GM18519 (cell line): ENCODE data around the gene SSNA1.

Experiments
- ATAC-seq: cut with Tn5 transposase; IDR thresholded peaks from one replicate; pipeline ENCODE4 v1.9.1; 2021; ENCODE audit warnings: mild to moderate bottlenecking, moderate library complexity; ENCODE audit not compliant: unreplicated experiment, low FRiP score

Gene SSNA1

DNA sequence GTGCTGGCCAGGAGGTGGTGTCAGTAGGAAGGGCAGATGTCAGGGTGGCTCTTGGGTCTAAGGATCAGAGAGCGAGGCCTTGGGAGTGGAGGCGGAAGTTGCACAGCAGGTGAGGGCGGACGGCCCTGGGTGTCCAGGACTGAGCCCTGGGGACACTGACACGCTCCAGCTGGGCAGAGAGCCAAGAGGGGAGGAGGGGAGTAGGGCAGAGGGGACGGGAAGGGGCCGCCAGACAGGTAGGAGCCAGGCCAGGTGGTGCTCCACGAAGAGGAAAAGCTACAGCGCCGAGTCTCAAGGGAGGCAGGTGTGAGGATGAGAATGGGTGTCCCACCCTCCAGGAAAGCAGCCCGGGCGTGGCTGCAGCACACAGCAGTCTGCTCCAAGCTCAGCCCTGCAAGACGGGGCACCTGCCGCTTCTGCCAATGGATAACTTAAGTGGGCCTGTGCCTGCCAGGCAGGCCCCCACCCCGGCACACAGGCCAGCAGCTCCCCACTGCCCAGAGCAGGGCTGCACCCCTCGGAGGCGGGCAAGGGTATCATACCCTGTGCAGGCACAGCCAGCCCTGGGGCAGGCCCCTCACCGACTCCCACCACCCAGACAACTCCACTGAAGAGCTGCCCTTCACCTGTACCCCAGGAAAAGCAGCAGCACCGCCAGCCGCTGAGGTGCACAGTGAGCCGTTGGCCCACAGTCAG, 7.2 kb downstream of the SSNA1 start:
- no peak for ATAC-seq

DNA sequence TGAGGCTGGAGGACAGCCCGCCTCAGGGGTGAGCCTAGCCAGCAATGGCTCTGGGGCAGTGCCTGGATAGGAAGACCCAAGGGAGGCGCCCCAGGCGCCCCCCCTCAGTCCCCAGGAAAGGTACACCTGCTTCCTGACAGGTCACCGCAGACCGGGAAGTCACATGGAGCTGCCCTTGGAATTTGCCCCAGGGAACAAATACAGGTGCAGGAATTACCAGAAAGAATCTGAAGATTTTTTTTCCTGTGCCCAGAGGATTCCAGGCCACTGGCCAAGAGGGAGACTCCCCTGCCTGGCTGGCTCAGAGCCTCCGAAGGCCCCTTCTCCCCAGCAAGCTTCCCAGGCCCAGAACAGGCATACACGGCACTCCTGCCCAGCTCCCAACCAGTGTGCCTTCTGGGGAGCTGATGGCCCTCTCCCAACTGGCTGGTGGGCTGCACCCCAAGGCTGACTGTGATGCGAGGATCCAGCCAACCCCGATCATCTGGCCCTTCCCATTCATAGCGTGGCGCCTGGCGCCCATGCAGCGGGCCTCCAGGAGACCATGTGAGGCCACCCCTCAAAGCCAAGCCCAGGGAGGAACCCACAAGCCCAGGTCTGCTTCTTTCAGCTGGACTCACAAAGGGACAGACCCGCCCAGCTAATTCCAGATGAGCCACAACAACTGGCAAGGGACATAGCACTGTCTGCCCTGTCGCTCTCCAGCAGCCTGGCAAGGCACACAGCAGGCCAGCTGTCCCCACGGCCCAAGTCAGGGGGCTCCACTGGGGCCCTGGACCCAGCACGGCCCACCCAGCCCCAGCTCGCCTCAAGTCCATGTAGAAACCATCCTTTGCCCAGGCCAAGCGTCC, 9.8 kb downstream of the SSNA1 start:
- ATAC-seq: no peak

DNA sequence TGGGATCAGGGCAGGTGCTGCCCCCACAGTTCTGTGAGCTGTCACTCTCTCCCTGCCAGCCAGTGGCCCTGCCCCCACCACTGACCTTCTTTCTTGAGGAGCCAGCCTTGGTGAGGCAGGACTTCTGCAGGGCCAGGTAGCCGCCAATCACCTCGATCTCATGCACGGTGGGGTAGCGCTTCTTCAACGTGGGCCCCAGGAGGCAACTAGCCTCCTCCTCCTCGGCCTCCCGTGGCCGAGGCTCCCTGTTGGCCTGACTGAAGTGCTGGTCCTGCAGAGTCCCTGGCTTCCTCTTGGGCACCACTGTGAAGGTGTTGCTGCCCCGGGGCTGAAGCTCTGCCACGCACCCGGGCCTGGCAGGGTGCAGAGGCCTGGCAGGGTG, 10.4 kb downstream of the SSNA1 start:
- ATAC-seq: no peak

DNA sequence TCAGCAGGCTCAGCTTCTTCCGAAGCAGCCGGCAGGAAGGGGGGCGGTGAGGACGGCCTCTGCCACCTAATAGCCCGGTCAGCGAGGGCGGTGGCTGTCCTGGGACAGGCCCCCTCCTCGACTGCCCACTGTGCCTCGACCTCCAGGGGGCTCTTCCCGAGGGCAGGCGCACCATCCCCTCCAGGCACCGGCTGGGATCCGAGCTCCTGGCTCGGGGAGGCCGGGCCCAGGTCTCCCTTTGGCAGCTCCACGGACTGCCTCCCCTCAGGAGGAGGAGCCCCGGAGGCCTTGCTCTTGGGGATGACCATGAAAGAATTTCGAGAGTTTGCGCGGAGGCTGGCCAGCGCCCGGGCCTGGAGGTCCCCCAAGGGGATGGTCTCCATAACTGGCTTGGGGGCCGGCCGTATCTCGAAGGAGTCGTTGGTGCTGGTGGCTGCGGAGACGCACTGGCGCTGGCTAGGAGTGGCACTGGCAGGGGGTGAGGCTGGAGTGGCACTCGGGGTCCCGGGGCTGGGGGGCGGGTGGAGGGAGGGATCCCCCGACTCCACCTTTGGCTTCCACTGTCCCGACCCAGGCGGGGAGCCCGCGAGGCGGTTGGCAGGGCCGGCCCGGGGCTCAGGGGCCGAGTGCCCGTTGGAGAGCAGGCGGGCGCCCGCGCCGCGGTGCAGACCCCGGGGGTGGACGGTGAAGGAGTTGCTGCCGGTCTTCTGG, 11.1 kb downstream of the SSNA1 start:
- no peak for ATAC-seq

DNA sequence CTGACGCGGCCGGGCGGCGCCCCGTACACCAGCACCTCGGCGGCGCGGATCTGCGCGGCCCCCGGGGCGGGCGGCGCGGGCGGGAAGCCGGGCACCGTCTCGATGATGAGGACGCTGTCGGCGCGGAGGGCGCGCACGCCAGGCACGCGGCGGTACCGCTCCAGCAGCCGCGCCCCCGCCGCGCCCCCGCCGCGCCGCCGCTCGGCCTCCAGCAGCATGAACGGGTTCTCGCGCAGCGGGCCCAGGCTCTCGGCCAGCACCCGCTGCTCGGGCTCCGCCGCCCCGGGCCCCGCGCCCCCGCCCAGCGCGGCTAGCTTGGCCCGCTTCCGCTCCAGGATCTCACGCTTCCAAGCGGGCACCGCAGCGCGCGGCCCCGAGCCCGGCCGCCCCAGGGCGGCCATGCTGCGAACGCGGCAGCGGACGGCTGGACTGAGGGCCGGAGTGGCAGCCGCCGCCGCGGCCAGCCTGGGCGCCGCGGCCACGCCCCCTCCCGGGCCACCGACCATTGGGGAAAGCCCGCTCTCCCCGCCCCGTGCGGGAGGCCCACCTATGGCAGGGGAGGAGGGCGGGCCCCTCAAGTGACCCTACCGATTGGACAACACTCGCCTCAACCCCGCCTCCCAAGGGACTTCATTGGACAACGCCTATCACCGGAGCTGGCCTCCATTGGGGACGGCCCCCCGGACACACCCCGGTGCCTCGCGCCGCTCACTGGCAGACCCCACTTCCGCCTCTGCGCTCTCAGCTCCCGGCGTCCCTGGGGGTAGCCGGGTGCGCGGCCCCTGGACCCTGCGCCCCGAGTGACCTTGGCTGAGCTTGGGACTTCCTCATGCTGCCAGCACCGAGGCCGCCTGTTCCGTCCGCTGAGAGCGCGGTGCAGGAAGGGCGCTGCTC, 12.1 kb downstream of the SSNA1 start, which contains the start of gene TPRN:
TSS of gene TPRN (minus strand) at position 431 of the 894 bp plus-strand sequence. CDS start at position 401, 30 bp downstream.
- peak; percentile 73 for ATAC-seq

DNA sequence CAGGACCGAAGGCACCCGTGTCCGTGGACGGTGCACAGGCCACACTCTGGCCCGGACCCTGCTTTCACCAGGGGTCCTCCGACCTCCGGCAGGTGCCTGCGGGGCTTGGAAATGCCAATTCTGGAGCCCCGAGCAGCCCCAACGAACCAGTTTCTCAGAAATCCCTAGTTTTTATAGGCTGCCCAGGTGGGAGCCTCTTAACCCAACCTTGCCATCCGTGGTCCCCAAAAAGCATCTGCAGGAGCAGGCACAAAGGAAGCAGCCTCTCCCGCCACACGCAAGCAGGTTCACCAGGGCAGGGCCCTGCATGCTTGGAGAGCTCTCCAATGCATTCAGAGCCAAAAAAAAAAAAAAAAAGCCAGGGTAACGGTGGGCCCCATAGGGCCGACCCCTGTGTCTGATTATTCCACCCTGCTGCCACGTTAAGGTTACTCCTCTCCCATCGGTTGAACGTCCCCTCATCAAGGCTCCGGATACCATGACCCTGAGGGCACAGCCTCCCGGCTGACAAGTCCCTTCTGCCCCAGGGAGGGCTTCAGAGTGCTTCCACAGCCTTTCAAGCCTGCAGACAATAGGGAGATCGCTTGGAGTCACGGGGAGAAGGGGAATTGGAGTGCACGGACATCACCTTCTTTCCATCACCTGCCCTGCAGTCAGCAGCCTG, 12.9 kb downstream of the SSNA1 start:
- ATAC-seq: no peak

DNA sequence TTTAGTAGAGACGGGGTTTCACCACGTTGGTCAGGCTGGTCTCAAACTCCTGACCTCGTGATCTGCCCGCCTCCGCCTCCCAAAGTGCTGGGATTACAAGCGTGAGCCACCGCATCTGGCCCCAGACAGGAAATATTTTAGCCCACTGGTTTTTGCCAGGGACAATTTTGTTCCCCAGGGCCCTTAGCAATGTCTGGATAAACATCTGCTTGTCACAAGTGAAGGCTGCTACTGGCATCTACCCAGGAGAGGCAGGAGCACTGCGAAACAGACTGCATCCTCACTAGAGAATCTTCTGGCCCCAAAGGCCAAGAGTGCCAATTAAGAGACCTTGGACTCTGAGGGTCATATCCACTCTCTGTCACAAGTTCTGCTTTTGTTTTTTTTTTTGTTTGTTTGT, 14.5 kb downstream of the SSNA1 start:
- no peak for ATAC-seq

DNA sequence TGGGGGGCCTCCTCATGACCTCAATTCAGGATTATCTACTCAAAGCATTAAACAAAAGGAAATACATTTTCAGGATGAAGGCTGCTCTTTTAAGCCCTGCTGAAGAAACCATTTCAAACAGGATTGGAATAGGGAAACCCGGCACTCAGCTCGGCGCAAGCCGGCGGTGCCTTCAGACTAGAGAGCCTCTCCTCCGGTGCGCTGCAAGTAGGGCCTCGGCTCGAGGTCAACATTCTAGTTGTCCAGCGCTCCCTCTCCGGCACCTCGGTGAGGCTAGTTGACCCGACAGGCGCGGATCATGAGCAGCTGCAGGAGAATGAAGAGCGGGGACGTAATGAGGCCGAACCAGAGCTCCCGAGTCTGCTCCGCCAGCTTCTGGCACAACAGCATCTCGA, 16.3 kb downstream of the SSNA1 start:
- ATAC-seq: no peak

DNA sequence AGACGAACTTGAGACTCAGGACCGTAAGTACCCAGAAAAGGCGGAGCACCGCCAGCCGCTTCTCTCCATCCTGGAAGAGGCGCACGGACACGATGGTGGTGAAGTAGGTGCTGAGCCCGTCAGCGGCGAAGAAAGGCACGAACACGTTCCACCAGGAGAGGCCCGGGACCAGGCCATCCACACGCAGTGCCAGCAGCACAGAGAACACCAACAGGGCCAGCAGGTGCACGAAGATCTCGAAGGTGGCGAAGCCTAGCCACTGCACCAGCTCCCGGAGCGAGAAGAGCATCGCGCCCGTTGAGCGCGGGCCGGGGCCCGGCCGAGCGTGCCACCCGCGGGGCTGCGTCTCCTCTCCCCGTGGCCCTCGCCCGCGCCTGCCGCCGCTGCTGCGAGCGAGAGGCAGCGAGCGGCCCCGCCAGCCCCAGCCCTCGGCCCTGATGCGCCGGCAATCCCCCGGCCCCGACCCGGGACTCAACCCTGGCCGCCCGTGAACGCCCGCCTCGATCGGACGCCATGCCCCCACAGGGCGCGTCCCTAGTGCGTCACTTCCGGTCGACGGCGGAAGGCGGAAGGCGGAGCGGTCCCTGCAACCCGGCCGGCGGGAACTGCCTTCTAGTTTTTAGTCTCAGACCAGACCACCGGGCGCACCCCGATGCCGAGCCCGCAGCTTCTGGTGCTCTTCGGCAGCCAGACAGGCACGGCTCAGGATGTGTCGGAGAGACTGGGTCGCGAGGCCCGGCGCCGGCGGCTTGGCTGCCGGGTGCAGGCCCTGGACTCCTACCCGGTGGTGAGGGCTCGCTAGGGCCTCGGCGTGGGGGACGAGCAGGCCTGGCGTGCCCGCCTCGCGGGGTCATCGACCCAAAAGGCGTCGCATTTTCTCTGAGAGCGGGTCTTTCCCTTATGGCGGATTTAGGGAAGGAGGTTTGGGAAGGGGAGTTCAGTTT, 16.9 kb downstream of the SSNA1 start, which contains the start of the genes NDOR1 and TMEM203:
TSS of gene NDOR1 (plus strand) at position 575 of the 944 bp plus-strand sequence. CDS start at position 653, 78 bp downstream.
TSS of gene TMEM203 (minus strand) at position 523 of the 944 bp plus-strand sequence. CDS start at position 289, 234 bp downstream.
- ATAC-seq: no peak

DNA sequence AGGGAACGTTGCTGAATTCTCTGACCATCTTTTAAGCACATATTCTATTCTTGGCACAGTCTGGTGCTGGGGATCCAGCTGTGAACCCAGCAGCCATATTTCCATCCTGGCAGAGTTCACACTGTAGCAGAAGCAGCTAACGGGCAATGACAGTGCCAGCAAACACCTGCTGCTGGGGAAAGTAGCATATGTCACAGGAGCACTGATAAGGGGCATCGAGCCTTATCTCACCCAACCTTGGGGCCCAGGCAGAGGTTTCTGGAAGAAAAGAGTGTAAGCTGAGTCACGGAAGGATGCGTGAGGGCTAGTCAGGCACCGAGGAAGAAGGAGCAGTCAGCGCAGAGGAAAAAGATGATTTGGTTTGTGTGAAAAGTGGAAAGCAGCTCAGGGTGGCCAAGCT, 18.1 kb downstream of the SSNA1 start:
- ATAC-seq: no peak

DNA sequence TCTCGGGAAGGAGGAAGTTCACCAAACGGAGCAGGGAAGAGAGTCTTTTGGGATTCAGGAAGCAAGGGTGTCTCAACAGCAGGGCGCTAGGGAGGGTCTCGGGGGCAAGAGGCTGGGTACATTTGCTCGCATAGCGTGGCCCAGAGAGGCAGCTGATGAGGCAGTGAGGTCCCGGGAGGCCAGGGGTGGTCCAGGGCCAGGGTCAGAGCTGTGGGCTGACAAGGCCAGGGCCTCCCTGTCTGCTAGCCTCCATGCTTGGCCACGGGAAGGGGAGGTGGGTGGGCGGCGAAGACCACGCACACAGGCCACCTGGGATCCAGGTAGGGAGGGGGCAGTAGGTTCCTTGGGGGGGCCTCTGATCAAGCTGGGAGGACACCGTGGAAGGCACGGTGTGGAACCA, 23.1 kb downstream of the SSNA1 start:
- no peak for ATAC-seq

DNA sequence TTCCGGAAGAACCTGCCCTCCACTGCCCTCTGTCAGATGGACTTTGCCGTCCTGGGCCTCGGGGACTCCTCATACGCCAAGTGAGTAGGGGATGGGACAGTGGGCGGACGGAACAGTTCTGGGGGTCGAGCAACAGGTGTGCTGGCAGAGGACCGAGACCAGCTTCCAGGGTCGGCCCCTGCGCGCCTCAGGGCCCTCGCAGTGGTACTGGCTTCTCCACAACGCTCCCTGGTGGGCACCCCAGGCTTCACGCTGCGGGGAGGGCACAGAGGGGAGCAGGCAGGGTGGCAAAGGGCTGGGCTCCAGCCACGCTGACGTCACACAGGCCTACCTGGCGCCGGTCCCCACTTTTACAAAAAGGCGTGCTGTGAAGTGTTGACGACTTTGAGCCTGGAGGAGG, 24.0 kb downstream of the SSNA1 start:
- ATAC-seq: no peak

DNA sequence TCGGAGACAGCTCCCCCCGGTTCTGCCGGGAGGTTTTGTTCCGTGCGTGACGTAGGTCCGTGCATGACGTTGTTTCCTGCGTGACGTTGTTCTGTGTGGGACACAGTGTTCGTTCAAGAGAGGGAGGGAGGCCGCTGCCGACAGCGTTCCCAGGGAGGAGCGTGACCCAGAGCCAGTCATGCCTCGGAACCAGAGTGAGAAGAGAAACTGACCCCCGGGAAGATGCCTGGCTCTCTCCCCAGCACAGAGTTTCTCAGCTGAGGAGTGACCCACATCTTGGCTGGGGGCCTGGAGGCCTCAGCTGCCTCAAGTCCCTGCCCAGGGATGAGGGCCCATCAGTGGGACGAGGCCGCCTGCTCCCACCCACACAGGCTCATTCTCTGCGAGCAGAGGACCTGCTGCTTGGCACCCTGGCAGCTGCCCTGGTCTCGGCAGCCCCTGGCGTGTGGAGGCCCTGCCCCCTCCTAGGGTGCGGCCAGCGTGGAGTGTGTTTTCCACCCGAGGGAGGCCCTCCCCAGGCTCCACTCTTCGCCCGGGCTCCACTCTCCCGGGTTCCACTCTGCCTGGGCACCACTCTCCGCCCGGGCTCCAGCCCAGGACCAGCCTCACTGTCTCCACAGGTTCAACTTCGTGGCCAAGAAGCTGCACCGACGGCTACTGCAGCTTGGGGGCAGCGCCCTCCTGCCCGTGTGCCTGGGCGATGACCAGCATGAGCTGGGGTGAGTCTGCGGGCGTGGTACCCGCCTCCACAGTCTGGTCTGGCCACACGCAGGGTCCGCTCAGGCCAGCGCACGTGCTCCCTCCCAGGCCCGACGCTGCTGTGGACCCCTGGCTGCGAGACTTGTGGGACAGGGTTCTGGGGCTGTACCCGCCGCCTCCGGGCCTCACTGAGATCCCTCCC, 24.9 kb downstream of the SSNA1 start:
- ATAC-seq: no peak

DNA sequence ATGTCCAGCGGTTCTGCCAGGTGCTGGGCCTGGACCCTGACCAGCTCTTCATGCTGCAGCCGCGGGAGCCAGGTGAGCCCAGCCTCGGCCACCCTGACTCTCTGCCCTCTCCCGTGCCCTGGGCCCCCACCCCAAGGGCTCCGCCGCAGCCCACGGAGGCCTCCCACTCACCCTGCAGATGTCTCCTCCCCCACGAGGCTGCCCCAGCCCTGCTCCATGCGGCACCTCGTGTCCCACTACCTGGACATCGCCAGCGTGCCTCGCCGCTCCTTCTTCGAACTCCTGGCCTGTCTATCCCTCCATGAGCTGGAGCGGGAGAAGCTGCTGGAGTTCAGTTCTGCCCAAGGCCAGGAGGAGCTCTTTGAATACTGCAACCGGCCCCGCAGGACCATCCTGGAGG, 26.1 kb downstream of the SSNA1 start:
- no peak for ATAC-seq

DNA sequence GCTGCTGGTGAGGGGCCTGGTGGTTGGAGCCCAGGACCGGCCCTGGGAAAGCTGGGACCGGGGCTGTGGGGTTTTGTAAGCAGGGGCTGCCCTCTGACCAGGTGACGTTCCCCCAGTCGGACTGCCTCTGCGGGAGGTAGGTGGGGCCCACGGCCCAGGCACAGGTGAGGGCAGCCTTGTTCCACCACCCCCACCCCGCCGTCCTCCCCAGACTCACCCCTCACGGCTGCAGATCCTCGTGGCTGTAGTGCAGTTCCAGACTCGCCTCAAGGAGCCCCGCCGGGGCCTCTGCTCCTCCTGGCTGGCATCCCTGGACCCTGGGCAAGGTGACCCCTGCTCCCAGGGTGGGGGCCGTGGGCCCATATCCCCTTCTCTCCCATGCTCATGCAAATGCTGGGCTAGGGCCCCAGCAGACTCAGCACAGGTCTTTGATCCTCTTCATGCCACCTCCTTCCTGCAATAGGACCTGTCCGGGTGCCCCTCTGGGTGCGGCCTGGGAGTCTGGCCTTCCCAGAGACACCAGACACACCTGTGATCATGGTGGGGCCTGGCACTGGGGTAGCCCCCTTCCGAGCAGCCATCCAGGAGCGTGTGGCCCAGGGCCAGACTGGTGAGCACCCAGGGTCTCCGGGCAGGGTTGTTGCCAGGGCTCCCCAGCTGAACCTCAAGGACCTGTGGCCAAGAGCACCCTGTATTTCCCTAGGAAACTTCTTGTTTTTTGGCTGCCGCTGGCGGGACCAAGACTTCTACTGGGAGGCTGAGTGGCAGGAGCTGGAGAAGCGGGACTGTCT, 26.9 kb downstream of the SSNA1 start:
- no peak for ATAC-seq

DNA sequence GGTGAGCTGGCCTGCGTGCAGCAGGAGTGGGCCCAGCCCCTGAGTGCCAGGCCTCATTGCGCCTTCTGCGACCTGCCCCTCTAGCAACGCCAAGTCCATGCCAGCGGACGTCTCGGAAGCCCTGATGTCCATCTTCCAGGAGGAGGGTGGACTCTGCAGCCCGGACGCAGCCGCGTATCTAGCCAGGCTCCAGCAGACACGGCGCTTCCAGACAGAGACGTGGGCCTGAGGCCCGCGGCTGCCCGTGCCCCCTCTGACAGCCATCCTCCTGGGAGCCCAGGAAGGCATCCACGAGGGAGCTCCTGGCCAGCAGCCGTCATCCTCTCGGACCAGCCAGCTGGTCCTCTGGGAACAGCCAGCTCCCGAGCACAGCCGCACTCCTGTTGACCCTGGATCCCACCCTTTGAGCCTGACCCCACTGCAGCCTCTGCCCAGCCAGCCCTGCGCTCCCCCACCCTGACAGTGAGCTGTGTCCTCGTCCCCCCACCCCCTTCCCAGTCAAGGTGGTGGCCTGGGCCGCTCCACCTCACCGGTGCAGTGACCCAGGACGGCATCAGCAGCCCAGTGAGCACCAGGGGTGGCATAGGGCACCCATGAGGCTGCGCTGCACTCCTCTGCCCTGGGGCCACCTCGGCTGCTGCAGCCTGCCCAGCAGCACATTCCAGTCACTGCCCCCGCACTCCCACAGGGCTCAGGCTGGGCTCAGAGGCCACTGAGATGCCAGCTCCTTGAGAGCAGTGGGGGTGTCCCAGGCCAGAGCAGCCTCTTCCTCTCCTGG, 27.9 kb downstream of the SSNA1 start:
- ATAC-seq: no peak
